ENCODE results near the gene LMBR1. TPM values are rescaled to one million over a fixed set of nuclear protein-coding genes. Genes with fewer than 3 reads are reported as not detected.

Gene LMBR1
- total and polyA plus RNA-seq, 2 of the 13 experiments (the other 11 are each of a cell fraction or from before 2014, with no cell fraction given): 20.9 to 39.6 TPM

DNA sequence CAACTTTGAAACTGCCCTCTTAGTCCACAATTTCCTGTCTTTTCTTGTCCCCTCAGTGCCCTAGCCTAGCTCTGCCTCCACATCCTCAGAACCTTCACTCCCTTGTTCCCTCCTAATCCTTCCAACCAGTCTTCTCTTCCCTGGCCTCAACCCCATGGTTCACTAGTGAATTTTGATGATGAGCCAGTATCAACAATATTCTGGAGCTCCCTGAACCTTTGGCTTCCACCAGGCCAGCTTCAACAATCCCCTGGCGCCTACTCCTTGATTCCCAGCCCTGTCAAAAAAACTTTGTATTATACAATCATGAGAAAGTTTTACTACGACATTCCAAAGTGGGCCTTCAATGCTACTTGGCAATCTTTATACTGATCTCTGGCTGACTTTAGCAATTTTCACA is 116.5 kb downstream of the LMBR1 start:
- POLR2A ChIA-PET: no interaction called here
- BruUV-seq (replicated peaks): no TSS peak
- TF ChIP-seq ZFP41 (CRISPR knock-in tag; IDR thresholded peaks at IDR 0.05; ENCODE audit: borderline replicate concordance): no peak
- TF ChIP-seq RNF2 (conservative IDR thresholded peaks at IDR 0.05; ENCODE audit: low read depth): no peak
- TF ChIP-seq JUNB (CRISPR knock-in tag; IDR thresholded peaks at IDR 0.05; ENCODE audit: borderline replicate concordance): no peak
- no peak for TF ChIP-seq POLR2G (IDR thresholded peaks at IDR 0.05; ENCODE audit: low read depth, low read length)
- TF ChIP-seq, protein P1, sequence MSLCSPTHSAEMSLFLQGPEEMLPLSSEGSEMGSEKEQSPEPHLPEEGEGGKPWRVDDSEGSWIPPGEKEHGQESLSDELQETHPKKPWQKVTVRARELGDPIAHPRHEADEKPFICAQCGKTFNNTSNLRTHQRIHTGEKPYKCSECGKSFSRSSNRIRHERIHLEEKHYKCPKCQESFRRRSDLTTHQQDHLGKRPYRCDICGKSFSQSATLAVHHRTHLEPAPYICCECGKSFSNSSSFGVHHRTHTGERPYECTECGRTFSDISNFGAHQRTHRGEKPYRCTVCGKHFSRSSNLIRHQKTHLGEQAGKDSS (CRISPR knock-in tag; IDR thresholded peaks at IDR 0.05; ENCODE audit: borderline replicate concordance, low read depth): no peak
- no peak for TF ChIP-seq ETV6 (CRISPR knock-in tag; conservative IDR thresholded peaks at IDR 0.05)
- no peak for TF ChIP-seq MTF1 (CRISPR knock-in tag; IDR thresholded peaks at IDR 0.05)
- no peak for TF ChIP-seq ATRX (CRISPR knock-in tag; IDR thresholded peaks at IDR 0.05; ENCODE audit: borderline replicate concordance)
- TF ChIP-seq, protein P2, sequence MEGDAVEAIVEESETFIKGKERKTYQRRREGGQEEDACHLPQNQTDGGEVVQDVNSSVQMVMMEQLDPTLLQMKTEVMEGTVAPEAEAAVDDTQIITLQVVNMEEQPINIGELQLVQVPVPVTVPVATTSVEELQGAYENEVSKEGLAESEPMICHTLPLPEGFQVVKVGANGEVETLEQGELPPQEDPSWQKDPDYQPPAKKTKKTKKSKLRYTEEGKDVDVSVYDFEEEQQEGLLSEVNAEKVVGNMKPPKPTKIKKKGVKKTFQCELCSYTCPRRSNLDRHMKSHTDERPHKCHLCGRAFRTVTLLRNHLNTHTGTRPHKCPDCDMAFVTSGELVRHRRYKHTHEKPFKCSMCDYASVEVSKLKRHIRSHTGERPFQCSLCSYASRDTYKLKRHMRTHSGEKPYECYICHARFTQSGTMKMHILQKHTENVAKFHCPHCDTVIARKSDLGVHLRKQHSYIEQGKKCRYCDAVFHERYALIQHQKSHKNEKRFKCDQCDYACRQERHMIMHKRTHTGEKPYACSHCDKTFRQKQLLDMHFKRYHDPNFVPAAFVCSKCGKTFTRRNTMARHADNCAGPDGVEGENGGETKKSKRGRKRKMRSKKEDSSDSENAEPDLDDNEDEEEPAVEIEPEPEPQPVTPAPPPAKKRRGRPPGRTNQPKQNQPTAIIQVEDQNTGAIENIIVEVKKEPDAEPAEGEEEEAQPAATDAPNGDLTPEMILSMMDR (CRISPR knock-in tag; IDR thresholded peaks at IDR 0.05): no peak
- TF ChIP-seq ZNF550 (CRISPR knock-in tag; IDR thresholded peaks at IDR 0.05; ENCODE audit: borderline replicate concordance): no peak
- TF ChIP-seq, protein P3, sequence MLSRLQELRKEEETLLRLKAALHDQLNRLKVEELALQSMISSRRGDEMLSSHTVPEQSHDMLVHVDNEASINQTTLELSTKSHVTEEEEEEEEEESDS (CRISPR knock-in tag; IDR thresholded peaks at IDR 0.05; ENCODE audit: borderline replicate concordance): no peak
- TF ChIP-seq KLF16 (CRISPR knock-in tag; IDR thresholded peaks at IDR 0.05): no peak
- TF ChIP-seq ZFP36L1 (CRISPR knock-in tag; IDR thresholded peaks at IDR 0.05): no peak
- TF ChIP-seq, protein P4, sequence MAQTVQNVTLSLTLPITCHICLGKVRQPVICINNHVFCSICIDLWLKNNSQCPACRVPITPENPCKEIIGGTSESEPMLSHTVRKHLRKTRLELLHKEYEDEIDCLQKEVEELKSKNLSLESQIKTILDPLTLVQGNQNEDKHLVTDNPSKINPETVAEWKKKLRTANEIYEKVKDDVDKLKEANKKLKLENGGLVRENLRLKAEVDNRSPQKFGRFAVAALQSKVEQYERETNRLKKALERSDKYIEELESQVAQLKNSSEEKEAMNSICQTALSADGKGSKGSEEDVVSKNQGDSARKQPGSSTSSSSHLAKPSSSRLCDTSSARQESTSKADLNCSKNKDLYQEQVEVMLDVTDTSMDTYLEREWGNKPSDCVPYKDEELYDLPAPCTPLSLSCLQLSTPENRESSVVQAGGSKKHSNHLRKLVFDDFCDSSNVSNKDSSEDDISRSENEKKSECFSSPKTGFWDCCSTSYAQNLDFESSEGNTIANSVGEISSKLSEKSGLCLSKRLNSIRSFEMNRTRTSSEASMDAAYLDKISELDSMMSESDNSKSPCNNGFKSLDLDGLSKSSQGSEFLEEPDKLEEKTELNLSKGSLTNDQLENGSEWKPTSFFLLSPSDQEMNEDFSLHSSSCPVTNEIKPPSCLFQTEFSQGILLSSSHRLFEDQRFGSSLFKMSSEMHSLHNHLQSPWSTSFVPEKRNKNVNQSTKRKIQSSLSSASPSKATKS (CRISPR knock-in tag; IDR thresholded peaks at IDR 0.05): no peak
- TF ChIP-seq, protein P5, sequence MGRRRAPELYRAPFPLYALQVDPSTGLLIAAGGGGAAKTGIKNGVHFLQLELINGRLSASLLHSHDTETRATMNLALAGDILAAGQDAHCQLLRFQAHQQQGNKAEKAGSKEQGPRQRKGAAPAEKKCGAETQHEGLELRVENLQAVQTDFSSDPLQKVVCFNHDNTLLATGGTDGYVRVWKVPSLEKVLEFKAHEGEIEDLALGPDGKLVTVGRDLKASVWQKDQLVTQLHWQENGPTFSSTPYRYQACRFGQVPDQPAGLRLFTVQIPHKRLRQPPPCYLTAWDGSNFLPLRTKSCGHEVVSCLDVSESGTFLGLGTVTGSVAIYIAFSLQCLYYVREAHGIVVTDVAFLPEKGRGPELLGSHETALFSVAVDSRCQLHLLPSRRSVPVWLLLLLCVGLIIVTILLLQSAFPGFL (CRISPR knock-in tag; IDR thresholded peaks at IDR 0.05): no peak
- no peaks in the 10 kb centered on the region for H3K9me3 ChIP-seq (ENCODE audit: low read length)
- no peaks in the 10 kb centered on the region for H3K27me3 ChIP-seq (ENCODE audit: control insufficient read depth in 1 of 2, insufficient read depth in 2 of 2, low read length in 2 of 2)
- no peak for DNase-seq (ENCODE audit: low spot score)
- H3K36me3 ChIP-seq (replicated peaks in 1 of 2; ENCODE audit: control insufficient read depth in 1 of 2, insufficient read depth in 2 of 2, low read length in 2 of 2): no peaks in the 10 kb centered on the region
- no peak overlapping the region for H3K4me2 ChIP-seq (ENCODE audit: low read depth, low read length)
- no peaks in the 10 kb centered on the region; the same call in 1 of the 2 replicates for H4K20me1 ChIP-seq (ENCODE audit: insufficient read depth, low read length)
- in situ Hi-C loops (cut with HindIII; ENCODE audit: extremely low pct_ligation_motif_present, low pct_unique_long_range_greater_than_20kb): no loop called here
- no peak overlapping the region for H2AFZ ChIP-seq (ENCODE audit: low read length)
- H3K79me2 ChIP-seq (ENCODE audit: insufficient read depth, low read length): no peaks in the 10 kb centered on the region
- CTCF ChIA-PET (ENCODE audit: low intra/inter-chr PET ratio, low total read pairs): no interaction called here
- 93% methylated on average over 2 of the region's 2 CpGs for WGBS (ENCODE audit: low lambda C conversion rate)
- H3K27ac ChIP-seq (ENCODE audit: extremely low read length, insufficient read depth, low read length): no peak overlapping the region
- H3K9ac ChIP-seq (ENCODE audit: insufficient read depth, low read depth, low read length): no peak overlapping the region
- no peaks in the 10 kb centered on the region for H3K4me1 ChIP-seq (ENCODE audit: insufficient read depth, low read length)
- H3K4me3 ChIP-seq (replicated peaks in 1 of 3; ENCODE audit: insufficient read depth in 1 of 3, low read depth in 2 of 3, low read length in 3 of 3): no peak overlapping the region
- no peak for ATAC-seq
- no peak for FAIRE-seq
- intact Hi-C loops (cut with micrococcal nuclease; ENCODE audit: unreplicated experiment): no loop called here

Data from HepG2 (cell line).